HEK293 (cell line): ENCODE results near the gene PHLDB1.

Source experiments
- GFI1B ChIP-seq: fragments of 450-650 bp; formaldehyde crosslinking; IDR thresholded peaks from 2 replicates; pipeline ENCODE4 v1.5.1; 2016; ENCODE audit warnings: missing biosample characterization, missing genetic modification characterization
- KLF7 ChIP-seq: fragments of 450-650 bp; formaldehyde crosslinking; IDR thresholded peaks from 2 replicates; pipeline ENCODE4 v1.5.1; 2016; ENCODE audit warnings: missing biosample characterization, missing genetic modification characterization, borderline replicate concordance
- KLF9 ChIP-seq: fragments of 450-650 bp; formaldehyde crosslinking; IDR thresholded peaks from 2 replicates; pipeline ENCODE4 v1.5.1; 2016; ENCODE audit warnings: missing biosample characterization, missing genetic modification characterization, low read depth
- ZBTB21 ChIP-seq: fragments of 450-650 bp; formaldehyde crosslinking; IDR thresholded peaks from 2 replicates; pipeline ENCODE4 v1.5.1; 2017; ENCODE audit warnings: missing biosample characterization, missing genetic modification characterization
- ZNF174 ChIP-seq: fragments of 450-650 bp; formaldehyde crosslinking; IDR thresholded peaks from 2 replicates; pipeline ENCODE4 v1.5.0; 2017; ENCODE audit warnings: missing biosample characterization, mild to moderate bottlenecking, missing genetic modification characterization
- ZNF175 ChIP-seq: fragments of 450-650 bp; formaldehyde crosslinking; IDR thresholded peaks from 2 replicates; pipeline ENCODE4 v1.5.1; 2016; ENCODE audit warnings: missing biosample characterization, missing genetic modification characterization
- ZNF223 ChIP-seq: fragments of 450-650 bp; formaldehyde crosslinking; IDR thresholded peaks from 2 replicates; pipeline ENCODE4 v1.5.1; 2016; ENCODE audit warnings: missing biosample characterization, missing genetic modification characterization
- ZNF239 ChIP-seq: fragments of 450-650 bp; formaldehyde crosslinking; IDR thresholded peaks from 2 replicates; pipeline ENCODE4 v1.5.1; 2016; ENCODE audit warnings: missing biosample characterization, missing genetic modification characterization
- ZNF571 ChIP-seq: fragments of 450-650 bp; formaldehyde crosslinking; IDR thresholded peaks from 2 replicates; pipeline ENCODE4 v1.5.0; 2017; ENCODE audit warnings: missing biosample characterization, missing genetic modification characterization
- ZNF621 ChIP-seq: fragments of 450-650 bp; formaldehyde crosslinking; IDR thresholded peaks from 2 replicates; pipeline ENCODE4 v1.5.1; 2017; ENCODE audit warnings: missing biosample characterization, missing genetic modification characterization
- ZNF623 ChIP-seq: fragments of 450-650 bp; formaldehyde crosslinking; IDR thresholded peaks from 2 replicates; pipeline ENCODE4 v1.5.1; 2016; ENCODE audit warnings: missing biosample characterization, missing genetic modification characterization
- ZXDB ChIP-seq: fragments of 450-650 bp; formaldehyde crosslinking; IDR thresholded peaks from 2 replicates; pipeline ENCODE4 v1.5.1; 2016; ENCODE audit warnings: missing biosample characterization, missing genetic modification characterization
- TF ChIP-seq, protein P1 (sequence below): fragments of 450-650 bp; formaldehyde crosslinking; IDR thresholded peaks from 2 replicates; pipeline ENCODE4 v1.5.1; 2016; ENCODE audit warnings: missing biosample characterization, missing genetic modification characterization, borderline replicate concordance
- TF ChIP-seq, protein P2 (sequence below): fragments of 450-650 bp; formaldehyde crosslinking; IDR thresholded peaks from 2 replicates; pipeline ENCODE4 v1.5.1; 2016; ENCODE audit warnings: missing biosample characterization, missing genetic modification characterization
- TF ChIP-seq, protein P3 (sequence below): fragments of 450-650 bp; IDR thresholded peaks from 2 replicates; pipeline ENCODE4 v1.5.1; 2018; ENCODE audit warnings: missing biosample characterization, missing genetic modification characterization
- TF ChIP-seq, protein P4 (sequence below): fragments of 450-650 bp; formaldehyde crosslinking; IDR thresholded peaks from 2 replicates; pipeline ENCODE4 v1.5.1; 2016; ENCODE audit warnings: missing biosample characterization, missing genetic modification characterization

PHLDB1 gene

DNA sequence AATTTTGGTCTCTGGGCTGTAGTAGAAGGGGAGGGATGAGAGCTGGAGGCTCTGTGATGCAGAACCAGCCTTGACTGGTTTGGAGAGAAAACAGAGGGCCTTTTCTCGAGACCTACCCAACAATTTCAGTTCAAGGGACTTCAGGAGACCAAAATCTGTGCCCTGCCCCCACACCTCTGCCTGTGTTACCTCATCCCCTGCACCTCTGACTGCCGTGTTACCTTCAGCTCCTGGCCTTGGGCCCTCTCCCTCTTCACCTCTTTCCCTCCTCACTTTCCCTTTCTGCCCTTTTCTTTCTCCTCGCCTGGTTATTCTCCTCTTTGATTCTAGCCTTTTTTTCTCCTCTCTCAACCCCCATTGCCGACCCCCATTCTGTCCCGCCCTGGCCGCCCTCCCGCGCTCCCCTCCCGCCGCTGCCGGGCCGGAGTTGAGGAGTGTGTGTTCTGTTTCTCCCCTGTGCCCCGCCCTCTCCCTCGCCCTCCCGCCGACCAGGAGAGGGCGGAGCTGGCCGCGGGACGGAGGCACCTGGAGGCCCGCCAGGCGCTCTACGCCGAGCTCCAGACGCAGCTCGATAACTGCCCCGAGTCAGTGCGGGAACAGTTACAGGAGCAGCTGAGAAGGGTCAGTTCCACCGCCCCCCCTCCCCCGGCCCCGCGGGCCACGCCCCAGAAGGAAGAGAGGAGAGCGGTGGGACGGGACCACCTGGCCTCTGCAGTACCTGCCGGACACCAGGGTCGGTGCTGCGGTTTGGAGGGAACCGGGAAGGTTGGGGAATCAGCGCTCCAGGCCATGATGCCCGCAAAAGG, 27.2 kb downstream of the PHLDB1 start (continued):
- TF ChIP-seq, protein P1, sequence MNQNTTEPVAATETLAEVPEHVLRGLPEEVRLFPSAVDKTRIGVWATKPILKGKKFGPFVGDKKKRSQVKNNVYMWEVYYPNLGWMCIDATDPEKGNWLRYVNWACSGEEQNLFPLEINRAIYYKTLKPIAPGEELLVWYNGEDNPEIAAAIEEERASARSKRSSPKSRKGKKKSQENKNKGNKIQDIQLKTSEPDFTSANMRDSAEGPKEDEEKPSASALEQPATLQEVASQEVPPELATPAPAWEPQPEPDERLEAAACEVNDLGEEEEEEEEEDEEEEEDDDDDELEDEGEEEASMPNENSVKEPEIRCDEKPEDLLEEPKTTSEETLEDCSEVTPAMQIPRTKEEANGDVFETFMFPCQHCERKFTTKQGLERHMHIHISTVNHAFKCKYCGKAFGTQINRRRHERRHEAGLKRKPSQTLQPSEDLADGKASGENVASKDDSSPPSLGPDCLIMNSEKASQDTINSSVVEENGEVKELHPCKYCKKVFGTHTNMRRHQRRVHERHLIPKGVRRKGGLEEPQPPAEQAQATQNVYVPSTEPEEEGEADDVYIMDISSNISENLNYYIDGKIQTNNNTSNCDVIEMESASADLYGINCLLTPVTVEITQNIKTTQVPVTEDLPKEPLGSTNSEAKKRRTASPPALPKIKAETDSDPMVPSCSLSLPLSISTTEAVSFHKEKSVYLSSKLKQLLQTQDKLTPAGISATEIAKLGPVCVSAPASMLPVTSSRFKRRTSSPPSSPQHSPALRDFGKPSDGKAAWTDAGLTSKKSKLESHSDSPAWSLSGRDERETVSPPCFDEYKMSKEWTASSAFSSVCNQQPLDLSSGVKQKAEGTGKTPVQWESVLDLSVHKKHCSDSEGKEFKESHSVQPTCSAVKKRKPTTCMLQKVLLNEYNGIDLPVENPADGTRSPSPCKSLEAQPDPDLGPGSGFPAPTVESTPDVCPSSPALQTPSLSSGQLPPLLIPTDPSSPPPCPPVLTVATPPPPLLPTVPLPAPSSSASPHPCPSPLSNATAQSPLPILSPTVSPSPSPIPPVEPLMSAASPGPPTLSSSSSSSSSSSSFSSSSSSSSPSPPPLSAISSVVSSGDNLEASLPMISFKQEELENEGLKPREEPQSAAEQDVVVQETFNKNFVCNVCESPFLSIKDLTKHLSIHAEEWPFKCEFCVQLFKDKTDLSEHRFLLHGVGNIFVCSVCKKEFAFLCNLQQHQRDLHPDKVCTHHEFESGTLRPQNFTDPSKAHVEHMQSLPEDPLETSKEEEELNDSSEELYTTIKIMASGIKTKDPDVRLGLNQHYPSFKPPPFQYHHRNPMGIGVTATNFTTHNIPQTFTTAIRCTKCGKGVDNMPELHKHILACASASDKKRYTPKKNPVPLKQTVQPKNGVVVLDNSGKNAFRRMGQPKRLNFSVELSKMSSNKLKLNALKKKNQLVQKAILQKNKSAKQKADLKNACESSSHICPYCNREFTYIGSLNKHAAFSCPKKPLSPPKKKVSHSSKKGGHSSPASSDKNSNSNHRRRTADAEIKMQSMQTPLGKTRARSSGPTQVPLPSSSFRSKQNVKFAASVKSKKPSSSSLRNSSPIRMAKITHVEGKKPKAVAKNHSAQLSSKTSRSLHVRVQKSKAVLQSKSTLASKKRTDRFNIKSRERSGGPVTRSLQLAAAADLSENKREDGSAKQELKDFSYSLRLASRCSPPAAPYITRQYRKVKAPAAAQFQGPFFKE (tag by site-specific recombination) = no peak
- TF ChIP-seq ZXDB (tag by site-specific recombination) (peak; percentile 66; the same call in 1 of the 2 replicates), ZBTB21 (tag by site-specific recombination) (no peak), KLF9 (peak; percentile 74), ZNF174 (tag by site-specific recombination) (no peak), ZNF239 (tag by site-specific recombination) (0 out of 2 replicates have a peak, but pooled peaks have one; percentile 43), ZNF571 (no peak), ZNF175 (tag by site-specific recombination) (no peak), ZNF623 (tag by site-specific recombination) (no peak), ZNF223 (no peak), ZNF621 (tag by site-specific recombination) (no peak), KLF7 (tag by site-specific recombination) (0 out of 2 replicates have a peak, but pooled peaks have one; percentile 28), GFI1B (tag by site-specific recombination) (no peak)
- TF ChIP-seq, protein P2, sequence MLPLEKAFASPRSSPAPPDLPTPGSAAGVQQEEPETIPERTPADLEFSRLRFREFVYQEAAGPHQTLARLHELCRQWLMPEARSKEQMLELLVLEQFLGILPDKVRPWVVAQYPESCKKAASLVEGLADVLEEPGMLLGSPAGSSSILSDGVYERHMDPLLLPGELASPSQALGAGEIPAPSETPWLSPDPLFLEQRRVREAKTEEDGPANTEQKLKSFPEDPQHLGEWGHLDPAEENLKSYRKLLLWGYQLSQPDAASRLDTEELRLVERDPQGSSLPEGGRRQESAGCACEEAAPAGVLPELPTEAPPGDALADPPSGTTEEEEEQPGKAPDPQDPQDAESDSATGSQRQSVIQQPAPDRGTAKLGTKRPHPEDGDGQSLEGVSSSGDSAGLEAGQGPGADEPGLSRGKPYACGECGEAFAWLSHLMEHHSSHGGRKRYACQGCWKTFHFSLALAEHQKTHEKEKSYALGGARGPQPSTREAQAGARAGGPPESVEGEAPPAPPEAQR (tag by site-specific recombination) = no peak
- TF ChIP-seq, protein P3, sequence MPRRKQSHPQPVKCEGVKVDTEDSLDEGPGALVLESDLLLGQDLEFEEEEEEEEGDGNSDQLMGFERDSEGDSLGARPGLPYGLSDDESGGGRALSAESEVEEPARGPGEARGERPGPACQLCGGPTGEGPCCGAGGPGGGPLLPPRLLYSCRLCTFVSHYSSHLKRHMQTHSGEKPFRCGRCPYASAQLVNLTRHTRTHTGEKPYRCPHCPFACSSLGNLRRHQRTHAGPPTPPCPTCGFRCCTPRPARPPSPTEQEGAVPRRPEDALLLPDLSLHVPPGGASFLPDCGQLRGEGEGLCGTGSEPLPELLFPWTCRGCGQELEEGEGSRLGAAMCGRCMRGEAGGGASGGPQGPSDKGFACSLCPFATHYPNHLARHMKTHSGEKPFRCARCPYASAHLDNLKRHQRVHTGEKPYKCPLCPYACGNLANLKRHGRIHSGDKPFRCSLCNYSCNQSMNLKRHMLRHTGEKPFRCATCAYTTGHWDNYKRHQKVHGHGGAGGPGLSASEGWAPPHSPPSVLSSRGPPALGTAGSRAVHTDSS = no peak
- TF ChIP-seq, protein P4, sequence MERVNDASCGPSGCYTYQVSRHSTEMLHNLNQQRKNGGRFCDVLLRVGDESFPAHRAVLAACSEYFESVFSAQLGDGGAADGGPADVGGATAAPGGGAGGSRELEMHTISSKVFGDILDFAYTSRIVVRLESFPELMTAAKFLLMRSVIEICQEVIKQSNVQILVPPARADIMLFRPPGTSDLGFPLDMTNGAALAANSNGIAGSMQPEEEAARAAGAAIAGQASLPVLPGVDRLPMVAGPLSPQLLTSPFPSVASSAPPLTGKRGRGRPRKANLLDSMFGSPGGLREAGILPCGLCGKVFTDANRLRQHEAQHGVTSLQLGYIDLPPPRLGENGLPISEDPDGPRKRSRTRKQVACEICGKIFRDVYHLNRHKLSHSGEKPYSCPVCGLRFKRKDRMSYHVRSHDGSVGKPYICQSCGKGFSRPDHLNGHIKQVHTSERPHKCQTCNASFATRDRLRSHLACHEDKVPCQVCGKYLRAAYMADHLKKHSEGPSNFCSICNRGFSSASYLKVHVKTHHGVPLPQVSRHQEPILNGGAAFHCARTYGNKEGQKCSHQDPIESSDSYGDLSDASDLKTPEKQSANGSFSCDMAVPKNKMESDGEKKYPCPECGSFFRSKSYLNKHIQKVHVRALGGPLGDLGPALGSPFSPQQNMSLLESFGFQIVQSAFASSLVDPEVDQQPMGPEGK = peak; percentile 89
